ENCODE measurements around the gene INAFM1.

Gene INAFM1

GRCh38 chr19:47256693-47257410, 17.8 kb upstream of the INAFM1 start:
- peak; percentile 99 for DNase-seq (ENCODE audit: low spot score)
- no peak for TF ChIP-seq CTCF (IDR thresholded peaks at IDR 0.05; ENCODE audit: extremely low read depth, missing control alignments)

GRCh38 chr19:47257411-47258169, 17.1 kb upstream of the INAFM1 start:
- DNase-seq (ENCODE audit: low spot score): no peak
- no peak for TF ChIP-seq CTCF (IDR thresholded peaks at IDR 0.05; ENCODE audit: extremely low read depth, missing control alignments)

DNA sequence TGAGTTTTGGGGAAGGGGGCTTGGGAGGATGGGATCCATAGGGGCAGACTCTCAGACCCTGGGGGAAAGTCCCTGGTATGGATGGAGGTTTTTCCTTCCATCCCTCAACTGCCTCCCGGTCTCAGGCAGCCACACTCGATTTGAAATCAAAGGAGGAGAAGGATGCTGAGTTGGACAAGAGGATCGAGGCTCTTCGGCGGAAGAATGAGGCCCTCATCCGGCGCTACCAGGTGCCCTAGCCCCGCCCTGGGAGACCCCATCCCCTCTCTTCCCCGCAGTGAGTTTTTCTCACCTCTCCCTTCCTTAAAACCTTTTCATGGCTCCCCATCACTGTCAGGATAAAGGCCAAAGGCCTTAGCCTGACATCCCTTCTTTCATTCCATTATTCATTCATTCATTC, 16.3 kb upstream of the INAFM1 start:
- no peak for TF ChIP-seq CTCF (IDR thresholded peaks at IDR 0.05; ENCODE audit: extremely low read depth, missing control alignments)
- no peak for DNase-seq (ENCODE audit: low spot score)

DNA sequence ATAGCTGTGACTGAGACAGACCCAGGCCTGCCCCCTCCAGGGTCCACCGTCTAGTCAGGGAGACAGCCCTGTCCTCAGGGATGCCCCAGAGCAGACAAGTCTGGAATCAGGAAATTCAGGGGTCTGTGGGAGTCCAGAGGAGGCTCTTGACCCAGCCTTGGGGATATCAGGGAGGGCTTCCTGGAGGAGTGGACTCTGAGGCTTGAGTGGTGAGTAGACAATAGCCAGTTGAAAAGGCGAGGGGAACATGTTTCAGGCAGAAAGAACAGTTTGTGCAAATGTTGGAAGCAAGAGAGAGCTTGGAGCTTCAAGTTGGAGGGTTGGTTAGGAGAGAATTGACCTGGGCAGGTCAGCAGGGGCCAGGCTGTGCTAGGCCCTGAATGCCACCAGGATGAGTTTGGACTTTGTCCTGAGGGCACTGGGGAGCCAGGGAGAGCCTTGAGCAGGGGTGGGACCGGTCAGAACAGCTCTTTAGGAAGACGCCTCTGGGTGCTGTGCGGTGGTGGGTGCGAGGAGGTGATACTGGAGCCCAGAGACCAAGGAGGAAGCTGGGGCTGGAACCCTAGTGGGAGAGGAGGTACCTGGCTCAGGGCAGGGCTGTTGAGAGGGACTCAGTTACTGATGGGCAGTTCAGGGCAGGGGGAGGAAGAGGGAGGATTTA, 15.7 kb upstream of the INAFM1 start:
- no peak for TF ChIP-seq CTCF (IDR thresholded peaks at IDR 0.05; ENCODE audit: extremely low read depth, missing control alignments)
- DNase-seq (ENCODE audit: low spot score): no peak

DNA sequence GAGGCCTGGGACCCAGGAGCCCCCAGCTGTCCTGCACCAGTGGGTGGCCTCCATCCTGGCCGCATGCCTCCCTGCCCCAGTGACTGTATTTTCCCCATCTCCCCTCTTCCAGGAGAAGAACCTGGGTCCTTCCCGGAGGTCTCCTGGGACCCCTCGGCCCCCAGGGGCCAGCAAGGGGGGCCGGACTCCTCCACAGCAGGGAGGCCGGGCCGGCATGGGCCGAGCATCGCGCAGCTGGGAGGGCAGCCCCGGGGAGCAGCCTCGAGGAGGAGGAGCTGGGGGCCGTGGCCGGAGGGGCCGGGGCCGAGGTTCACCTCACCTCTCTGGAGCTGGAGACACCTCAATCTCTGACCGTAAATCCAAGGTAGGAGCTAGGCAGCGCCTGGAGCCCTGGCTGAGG, 14.2 kb upstream of the INAFM1 start:
- DNase-seq (ENCODE audit: low spot score): no peak
- TF ChIP-seq CTCF (IDR thresholded peaks at IDR 0.05; ENCODE audit: extremely low read depth, missing control alignments): no peak

- DNase-seq (ENCODE audit: low spot score): peak; percentile 85
Measured at GRCh38 chr19:47261946-47262793, 12.5 kb upstream of the INAFM1 start.

GRCh38 chr19:47264629-47265028, 10.1 kb upstream of the INAFM1 start:
- peak; percentile 5 for DNase-seq (ENCODE audit: low spot score)
- TF ChIP-seq CTCF (IDR thresholded peaks at IDR 0.05; ENCODE audit: extremely low read depth, missing control alignments): no peak
